Endothelial cell (in vitro differentiated cells): ENCODE results near the gene TBX5. TPM values are rescaled to one million over a fixed set of nuclear protein-coding genes. Genes with fewer than 3 reads are reported as not detected.

Experiments used
- DNase-seq: peaks from one replicate; pipeline ENCODE4 v3.0.0; 2021; ENCODE audit warnings: low spot score
- H3K27ac Mint-ChIP-seq: one replicate; pipeline ENCODE4 v1.8.0; 2021; ENCODE audit warnings: mixed read lengths, inconsistent platforms; ENCODE audit not compliant: unreplicated experiment
- H3K27me3 Mint-ChIP-seq: one replicate; pipeline ENCODE4 v1.8.0; 2021; ENCODE audit warnings: mild to moderate bottlenecking, moderate library complexity, mixed read lengths, inconsistent platforms; ENCODE audit not compliant: unreplicated experiment
- H3K36me3 Mint-ChIP-seq: one replicate; pipeline ENCODE4 v1.8.0; 2021; ENCODE audit warnings: mild to moderate bottlenecking, low read depth, mixed read lengths, inconsistent platforms; ENCODE audit not compliant: unreplicated experiment
- H3K4me1 Mint-ChIP-seq: one replicate; pipeline ENCODE4 v1.8.0; 2021; ENCODE audit warnings: mild to moderate bottlenecking, mixed read lengths, inconsistent platforms; ENCODE audit not compliant: unreplicated experiment
- H3K4me3 Mint-ChIP-seq: one replicate; pipeline ENCODE4 v1.8.0; 2021; ENCODE audit warnings: mild to moderate bottlenecking, mixed read lengths, inconsistent platforms; ENCODE audit not compliant: unreplicated experiment
- H3K9me3 Mint-ChIP-seq: one replicate; pipeline ENCODE4 v1.8.0; 2021; ENCODE audit warnings: mixed read lengths, inconsistent platforms; ENCODE audit not compliant: unreplicated experiment
- total RNA-seq: library from RNA; stranded (reverse); fragmentation: NEBNext Ultra II Directional; extraction: Animal tissue kit (Norgen Biotek cat#: 25700); gene quantifications from one replicate; pipeline ENCODE4 v1.2.1, GENCODE V29; 2021; ENCODE audit not compliant: unreplicated experiment
- TF ChIP-seq, protein P1 (sequence below): fragments of 200-600 bp; sonication (generic); IDR thresholded peaks from one replicate; pipeline ENCODE4 v1.5.0; 2021; ENCODE audit warnings: antibody characterized with exemption; ENCODE audit not compliant: unreplicated experiment

The TBX5 gene
- total RNA-seq, 1 donor from 2014 or later = 0.38 TPM

DNA sequence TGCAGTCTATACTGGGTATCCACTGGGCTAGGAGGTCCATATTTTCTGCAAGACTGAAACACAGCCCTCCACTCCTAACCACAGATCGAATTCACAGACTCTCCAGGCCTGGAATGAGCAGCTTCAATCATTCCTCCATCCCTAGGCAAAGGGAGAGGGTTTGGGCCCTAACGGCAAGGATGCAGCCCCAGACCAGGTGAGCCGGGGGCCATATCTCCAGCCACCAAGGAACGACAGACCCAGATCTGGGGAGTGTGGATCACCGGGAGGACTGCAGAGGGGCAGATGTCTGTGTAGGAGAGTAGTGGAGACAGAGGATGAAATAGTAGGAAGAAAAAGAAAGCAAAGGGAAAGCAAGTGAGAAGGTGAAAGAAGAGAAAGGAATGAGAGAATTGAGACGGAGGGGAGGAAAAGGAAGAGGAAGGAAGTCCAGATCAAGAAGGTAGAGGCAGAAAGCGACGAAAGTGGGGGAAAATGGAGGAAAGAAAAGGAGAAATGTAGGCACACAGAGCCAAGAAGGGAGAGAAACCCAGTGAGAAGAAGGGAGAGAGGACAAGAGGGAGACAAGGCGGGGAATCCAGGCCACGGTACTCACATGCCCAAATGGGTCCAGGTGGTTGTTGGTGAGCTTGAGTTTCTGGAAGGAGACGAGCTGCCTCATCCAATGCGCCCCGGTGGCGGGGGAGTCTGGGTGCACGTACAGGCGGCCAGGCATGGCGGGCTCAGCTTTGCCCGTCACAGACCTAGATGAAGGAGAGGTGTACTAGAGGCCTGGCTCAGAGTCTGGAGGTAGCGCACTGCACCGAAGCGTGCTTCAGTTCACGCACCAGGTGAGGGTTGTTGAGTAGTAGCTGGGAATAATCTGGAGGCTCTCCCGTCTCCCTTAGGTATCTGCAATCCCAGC is 7.7 kb downstream of the TBX5 start:
- H3K27me3 Mint-ChIP-seq = peaks cover 38% of the 10 kb centered on the region
- H3K9me3 Mint-ChIP-seq = no peaks in the 10 kb centered on the region
- TF ChIP-seq, protein P1, sequence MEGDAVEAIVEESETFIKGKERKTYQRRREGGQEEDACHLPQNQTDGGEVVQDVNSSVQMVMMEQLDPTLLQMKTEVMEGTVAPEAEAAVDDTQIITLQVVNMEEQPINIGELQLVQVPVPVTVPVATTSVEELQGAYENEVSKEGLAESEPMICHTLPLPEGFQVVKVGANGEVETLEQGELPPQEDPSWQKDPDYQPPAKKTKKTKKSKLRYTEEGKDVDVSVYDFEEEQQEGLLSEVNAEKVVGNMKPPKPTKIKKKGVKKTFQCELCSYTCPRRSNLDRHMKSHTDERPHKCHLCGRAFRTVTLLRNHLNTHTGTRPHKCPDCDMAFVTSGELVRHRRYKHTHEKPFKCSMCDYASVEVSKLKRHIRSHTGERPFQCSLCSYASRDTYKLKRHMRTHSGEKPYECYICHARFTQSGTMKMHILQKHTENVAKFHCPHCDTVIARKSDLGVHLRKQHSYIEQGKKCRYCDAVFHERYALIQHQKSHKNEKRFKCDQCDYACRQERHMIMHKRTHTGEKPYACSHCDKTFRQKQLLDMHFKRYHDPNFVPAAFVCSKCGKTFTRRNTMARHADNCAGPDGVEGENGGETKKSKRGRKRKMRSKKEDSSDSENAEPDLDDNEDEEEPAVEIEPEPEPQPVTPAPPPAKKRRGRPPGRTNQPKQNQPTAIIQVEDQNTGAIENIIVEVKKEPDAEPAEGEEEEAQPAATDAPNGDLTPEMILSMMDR = no peak
- DNase-seq = no peak
- peaks cover 15% of the 10 kb centered on the region for H3K4me1 Mint-ChIP-seq
- no peak overlapping the region for H3K27ac Mint-ChIP-seq
- H3K36me3 Mint-ChIP-seq = no peaks in the 10 kb centered on the region
- no peak overlapping the region for H3K4me3 Mint-ChIP-seq

DNA sequence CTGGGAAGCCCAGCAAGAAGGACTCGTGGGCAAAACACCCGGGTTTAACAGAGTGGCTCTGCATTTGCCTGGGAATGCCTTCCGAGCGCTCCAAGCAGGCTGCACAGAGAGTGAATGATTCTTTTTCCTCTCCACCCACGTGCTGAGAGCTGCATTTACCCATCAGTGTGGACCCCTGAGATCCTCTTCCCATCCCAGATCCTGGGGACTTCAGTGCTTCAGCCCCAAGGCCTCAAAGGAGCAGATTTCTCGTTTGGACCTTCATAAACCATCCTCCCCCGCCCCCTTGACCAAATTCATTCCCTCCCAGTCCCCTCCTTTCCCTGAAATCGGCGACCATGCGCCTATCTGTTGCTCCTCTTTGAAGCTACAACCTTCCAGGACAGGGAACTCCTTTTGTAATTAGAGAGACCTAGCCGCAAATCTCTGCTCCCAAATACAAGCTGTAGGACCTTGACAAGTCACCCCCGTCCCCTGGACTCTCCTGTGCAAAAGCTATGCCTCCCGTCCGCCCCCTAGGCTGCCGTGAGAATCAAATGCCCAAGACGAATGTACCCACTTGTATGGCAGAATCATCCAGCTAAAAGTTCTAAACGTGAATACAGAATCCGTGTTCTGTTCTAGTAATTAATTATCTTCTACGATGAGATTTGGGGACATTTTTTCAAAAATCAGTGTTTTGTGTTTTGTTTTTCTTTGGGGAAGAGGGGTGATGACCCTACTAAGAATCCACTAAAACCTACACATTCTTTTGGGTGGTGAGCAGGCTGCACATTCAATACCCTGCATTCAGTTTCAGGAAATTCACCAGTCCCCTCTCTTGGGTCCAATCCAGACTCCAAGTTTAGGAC is 8.8 kb downstream of the TBX5 start:
- peaks cover 15% of the 10 kb centered on the region for H3K4me1 Mint-ChIP-seq
- H3K9me3 Mint-ChIP-seq = no peaks in the 10 kb centered on the region
- peaks cover 35% of the 10 kb centered on the region for H3K27me3 Mint-ChIP-seq
- no peak for DNase-seq
- no peak overlapping the region for H3K27ac Mint-ChIP-seq
- no peaks in the 10 kb centered on the region for H3K36me3 Mint-ChIP-seq
- TF ChIP-seq, protein P1 = no peak
- no peak overlapping the region for H3K4me3 Mint-ChIP-seq

DNA sequence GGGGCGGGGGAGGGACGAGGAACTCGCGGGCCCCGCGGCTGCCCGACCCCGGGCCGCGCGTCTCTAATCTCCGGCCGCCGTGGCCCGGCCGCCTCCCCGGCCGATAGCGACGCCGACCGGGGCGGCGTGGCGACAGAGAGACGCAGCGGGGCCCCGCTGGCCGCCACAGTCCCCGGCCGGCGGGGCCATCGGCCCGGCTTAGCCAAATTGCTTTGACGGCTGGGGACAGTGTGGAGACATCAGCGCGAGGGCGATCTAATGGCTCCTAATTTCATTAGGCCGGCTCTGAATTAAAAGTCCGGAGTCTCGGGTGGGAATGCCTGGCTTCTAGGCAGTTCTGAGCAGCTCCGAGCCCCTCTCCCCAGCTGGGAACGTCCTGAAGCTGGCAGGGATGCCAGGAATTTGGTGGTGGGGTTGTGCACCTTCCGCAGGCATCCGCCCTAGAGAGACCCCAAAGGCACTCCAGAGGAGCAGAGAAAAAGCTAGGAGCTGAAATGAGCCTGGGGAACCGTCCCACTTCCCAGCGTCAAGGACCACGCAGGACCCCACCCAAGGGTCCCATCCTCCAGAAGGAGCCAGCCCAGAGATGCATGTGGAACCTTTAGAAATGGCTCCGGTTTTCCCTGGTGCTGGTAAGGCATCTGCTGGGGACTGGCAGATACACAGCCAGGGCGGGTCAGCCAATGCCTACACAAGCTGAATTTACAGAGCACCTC is 9.6 kb downstream of the TBX5 start:
- TF ChIP-seq, protein P1 = no peak
- Mint-ChIP-seq H3K4me1 (peaks cover 15% of the 10 kb centered on the region), H3K36me3 (no peaks in the 10 kb centered on the region), H3K4me3 (no peak overlapping the region), H3K27ac (no peak overlapping the region), H3K27me3 (peaks cover 32% of the 10 kb centered on the region), H3K9me3 (no peaks in the 10 kb centered on the region)
- no peak for DNase-seq

DNA sequence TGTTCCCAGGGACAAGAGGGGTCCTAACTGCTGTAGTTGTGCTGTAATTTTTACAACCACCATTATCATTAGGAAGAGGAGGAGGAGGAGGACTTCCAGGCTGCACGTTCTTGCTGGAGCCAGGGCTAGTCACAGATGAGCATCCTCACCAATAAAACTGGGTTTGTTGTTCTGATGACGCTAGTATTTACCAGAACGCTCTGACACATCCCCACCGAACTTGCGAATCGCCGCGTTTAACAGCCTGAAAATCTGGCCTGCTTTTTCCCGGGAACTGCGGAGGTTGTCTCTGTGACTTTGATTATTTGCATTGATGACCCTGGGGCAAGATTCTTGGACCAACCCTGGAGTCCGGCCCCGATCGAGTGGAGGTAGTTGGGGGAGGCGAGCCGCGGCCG is 10.2 kb downstream of the TBX5 start:
- no peaks in the 10 kb centered on the region for H3K36me3 Mint-ChIP-seq
- H3K27ac Mint-ChIP-seq = no peak overlapping the region
- no peaks in the 10 kb centered on the region for H3K9me3 Mint-ChIP-seq
- no peak for DNase-seq
- peak overlapping the region; percentile 42 for H3K4me3 Mint-ChIP-seq
- peaks cover 30% of the 10 kb centered on the region for H3K27me3 Mint-ChIP-seq
- TF ChIP-seq, protein P1 = no peak
- H3K4me1 Mint-ChIP-seq = peaks cover 15% of the 10 kb centered on the region
